ENCODE data around the gene LEF1. TPM values are rescaled to one million over a fixed set of nuclear protein-coding genes. Genes with fewer than 3 reads are reported as not detected.
A peak's percentile ranks its signal among the peaks of the same experiment; 100 is the strongest.

Gene LEF1
- total and polyA plus RNA-seq, 2 donors (not counting 1 experiment from before 2014, with no cell fraction given) = 2.4 to 5.1 TPM

GRCh38 chr4:108111781-108112180, 57.0 kb downstream of the LEF1 start:
- POLR2A ChIA-PET = interaction anchor here (0.6 kb wide), 1 partner anchor 17 kb away, joined by 3 read pairs; no protein-coding TSS in a partner anchor
- Histone ChIP-seq H3K27me3 (replicated peaks in 1 of 4; ENCODE audit: control extremely low read depth in 1 of 4, control insufficient read depth in 3 of 4, insufficient read depth in 4 of 4, low read length in 3 of 4) (no peaks in the 10 kb centered on the region), H3K79me2 (ENCODE audit: control insufficient read depth, insufficient read depth, low read length) (no peaks in the 10 kb centered on the region), H3K4me3 (ENCODE audit: control extremely low read depth in 1 of 5, extremely low read depth in 1 of 5, insufficient read depth in 1 of 5, low read depth in 2 of 5, low read length in 4 of 5) (no peak overlapping the region), H3K9me3 (ENCODE audit: control extremely low read depth in 1 of 3, control insufficient read depth in 2 of 3, insufficient read depth in 1 of 3, low read length in 2 of 3) (no peaks in the 10 kb centered on the region), H4K20me1 (ENCODE audit: control insufficient read depth, insufficient read depth, low read length, poor library complexity, severe bottlenecking) (no peaks in the 10 kb centered on the region), H3K4me1 (ENCODE audit: control insufficient read depth in 2 of 2, insufficient read depth in 2 of 2, low read length in 2 of 2) (peaks cover 8 to 24% of the 10 kb centered on the region in 2 donors), H3K9ac (ENCODE audit: low read length) (no peak overlapping the region), H3K4me2 (replicated peaks; ENCODE audit: low read depth, low read length, poor library complexity, severe bottlenecking) (no peak overlapping the region), H2AFZ (ENCODE audit: insufficient read depth, low read depth, low read length, poor library complexity, severe bottlenecking) (no peak overlapping the region), H3K36me3 (replicated peaks in 1 of 2; ENCODE audit: control extremely low read depth in 1 of 2, control insufficient read depth in 1 of 2, extremely low read depth in 1 of 2, insufficient read depth in 2 of 2, low read length in 1 of 2) (no peaks in the 10 kb centered on the region), H3K27ac (ENCODE audit: low read length in 2 of 2) (no peak overlapping the region)
- H3K4me1 Mint-ChIP-seq = peaks cover 27% of the 10 kb centered on the region
- no peak overlapping the region for H3K4me3 Mint-ChIP-seq
- intact Hi-C loops (cut with micrococcal nuclease) = no loop called here
- ATAC-seq (ENCODE audit: low read depth) (no peak), DNase-seq (no peak)
- TF ChIP-seq EZH2 (IDR thresholded peaks at IDR 0.05; ENCODE audit: borderline replicate concordance, insufficient read depth, low read depth, low read length, poor library complexity, severe bottlenecking) (no peak), CTCF (IDR thresholded peaks at IDR 0.05) (no peak)
- CTCF ChIA-PET = no interaction called here
- H3K27ac Mint-ChIP-seq = no peak overlapping the region
- 97% methylated on average over 3 of the region's 4 CpGs for WGBS (ENCODE audit: insufficient coverage)
- H3K27me3 Mint-ChIP-seq = peaks cover 4% of the 10 kb centered on the region
- no peaks in the 10 kb centered on the region for H3K9me3 Mint-ChIP-seq (ENCODE audit: insufficient read depth)

GRCh38 chr4:108110450-108110849, 58.3 kb downstream of the LEF1 start:
- Histone ChIP-seq H3K9ac (ENCODE audit: low read length) (no peak overlapping the region), H3K79me2 (ENCODE audit: control insufficient read depth, insufficient read depth, low read length) (no peaks in the 10 kb centered on the region), H3K27ac (ENCODE audit: low read length in 2 of 2) (no peak overlapping the region), H3K4me1 (ENCODE audit: control insufficient read depth in 2 of 2, insufficient read depth in 2 of 2, low read length in 2 of 2) (peaks cover 8 to 12% of the 10 kb centered on the region in 2 donors), H3K9me3 (ENCODE audit: control extremely low read depth in 1 of 3, control insufficient read depth in 2 of 3, insufficient read depth in 1 of 3, low read length in 2 of 3) (no peaks in the 10 kb centered on the region), H3K27me3 (replicated peaks in 1 of 4; ENCODE audit: control extremely low read depth in 1 of 4, control insufficient read depth in 3 of 4, insufficient read depth in 4 of 4, low read length in 3 of 4) (no peaks in the 10 kb centered on the region), H3K4me3 (ENCODE audit: control extremely low read depth in 1 of 5, extremely low read depth in 1 of 5, insufficient read depth in 1 of 5, low read depth in 2 of 5, low read length in 4 of 5) (no peak overlapping the region), H2AFZ (ENCODE audit: insufficient read depth, low read depth, low read length, poor library complexity, severe bottlenecking) (peak overlapping the region; percentile 47), H3K36me3 (replicated peaks in 1 of 2; ENCODE audit: control extremely low read depth in 1 of 2, control insufficient read depth in 1 of 2, extremely low read depth in 1 of 2, insufficient read depth in 2 of 2, low read length in 1 of 2) (no peaks in the 10 kb centered on the region), H3K4me2 (replicated peaks; ENCODE audit: low read depth, low read length, poor library complexity, severe bottlenecking) (peak overlapping the region; percentile 24), H4K20me1 (ENCODE audit: control insufficient read depth, insufficient read depth, low read length, poor library complexity, severe bottlenecking) (no peaks in the 10 kb centered on the region)
- 92% methylated on average over 2 of the region's 5 CpGs for WGBS (ENCODE audit: insufficient coverage)
- no peaks in the 10 kb centered on the region for H3K9me3 Mint-ChIP-seq (ENCODE audit: insufficient read depth)
- CTCF ChIA-PET = no interaction called here
- no peak for TF ChIP-seq EZH2 (IDR thresholded peaks at IDR 0.05; ENCODE audit: borderline replicate concordance, insufficient read depth, low read depth, low read length, poor library complexity, severe bottlenecking)
- TF ChIP-seq CTCF (IDR thresholded peaks at IDR 0.05) = no peak
- POLR2A ChIA-PET = no interaction called here
- H3K4me1 Mint-ChIP-seq = peaks cover 19% of the 10 kb centered on the region
- H3K27me3 Mint-ChIP-seq = peaks cover 4% of the 10 kb centered on the region
- ATAC-seq (ENCODE audit: low read depth) (no peak), DNase-seq (no peak)
- intact Hi-C loops (cut with micrococcal nuclease) = no loop called here
- no peak overlapping the region for H3K27ac Mint-ChIP-seq
- H3K4me3 Mint-ChIP-seq = no peak overlapping the region

All from B cell (primary cell).